Measurements from ENCODE around the gene PTDSS2. TPM values are rescaled to one million over a fixed set of nuclear protein-coding genes. Genes with fewer than 3 reads are reported as not detected.

The PTDSS2 gene
- total RNA-seq, 1 donor from 2014 or later = 30.2 TPM

- intact Hi-C loops (cut with micrococcal nuclease) = no loop called here
- Histone ChIP-seq H3K27me3 (ENCODE audit: low read depth) (peaks cover 78% of the 10 kb centered on the region), H3K36me3 (no peaks in the 10 kb centered on the region), H3K9me3 (replicated peaks) (no peaks in the 10 kb centered on the region), H3K4me3 (peak overlapping the region; percentile 68), H3K27ac (replicated peaks) (peak overlapping the region; percentile 94), H3K4me1 (peaks cover 33% of the 10 kb centered on the region)
- TF ChIP-seq CTCF (IDR thresholded peaks at IDR 0.05; ENCODE audit: borderline replicate concordance) = no peak
- no peak for DNase-seq
Measured at GRCh38 chr11:417652-418342, 32.3 kb upstream of the PTDSS2 start.

GRCh38 chr11:418343-419247 is 31.5 kb upstream of the PTDSS2 start:
- Histone ChIP-seq H3K27ac (replicated peaks) (no peak overlapping the region), H3K4me3 (no peak overlapping the region), H3K9me3 (replicated peaks) (no peaks in the 10 kb centered on the region), H3K27me3 (ENCODE audit: low read depth) (peaks cover 84% of the 10 kb centered on the region), H3K36me3 (no peaks in the 10 kb centered on the region), H3K4me1 (peaks cover 27% of the 10 kb centered on the region)
- intact Hi-C loops (cut with micrococcal nuclease) = no loop called here
- no peak for DNase-seq
- TF ChIP-seq CTCF (IDR thresholded peaks at IDR 0.05; ENCODE audit: borderline replicate concordance) = no peak

- no peak overlapping the region for H3K4me3 ChIP-seq
Measured at GRCh38 chr11:419248-420005, 30.7 kb upstream of the PTDSS2 start.

GRCh38 chr11:420054-420910 is 29.8 kb upstream of the PTDSS2 start:
- no peak for DNase-seq
- TF ChIP-seq CTCF (IDR thresholded peaks at IDR 0.05; ENCODE audit: borderline replicate concordance) = no peak
- H3K27ac ChIP-seq (replicated peaks) = no peak overlapping the region
- H3K36me3 ChIP-seq = no peaks in the 10 kb centered on the region
- peaks cover 86% of the 10 kb centered on the region for H3K27me3 ChIP-seq (ENCODE audit: low read depth)
- peaks cover 27% of the 10 kb centered on the region for H3K4me1 ChIP-seq
- intact Hi-C loops (cut with micrococcal nuclease) = no loop called here
- H3K9me3 ChIP-seq (replicated peaks) = no peaks in the 10 kb centered on the region
- H3K4me3 ChIP-seq = no peak overlapping the region

More at GRCh38 chr11:419248-420005, 30.7 kb upstream of the PTDSS2 start:
- intact Hi-C loops (cut with micrococcal nuclease) = no loop called here
- peaks cover 89% of the 10 kb centered on the region for H3K27me3 ChIP-seq (ENCODE audit: low read depth)
- no peak overlapping the region for H3K27ac ChIP-seq (replicated peaks)
- H3K36me3 ChIP-seq = no peaks in the 10 kb centered on the region
- no peak for TF ChIP-seq CTCF (IDR thresholded peaks at IDR 0.05; ENCODE audit: borderline replicate concordance)
- peaks cover 27% of the 10 kb centered on the region for H3K4me1 ChIP-seq
- DNase-seq = no peak
- H3K9me3 ChIP-seq (replicated peaks) = no peaks in the 10 kb centered on the region

All from left ventricle myocardium inferior (tissue), 1 donor.